NCI-H748 treated with DMSO at 0.1 percent for 48 hours (cell line): Measurements from ENCODE around the gene TBX2.
A peak's percentile ranks its signal among the peaks of the same experiment; 100 is the strongest.
"Not testable (repeated sequence)": the region's sequence is repeated elsewhere in the genome, so short reads cannot be mapped to it uniquely, and the experiment has no call there.

Experiments used
- DNase-seq: peaks from one replicate; lab custom pipeline; 2025; lab: John Stamatoyannopoulos, UW

Gene TBX2

DNA sequence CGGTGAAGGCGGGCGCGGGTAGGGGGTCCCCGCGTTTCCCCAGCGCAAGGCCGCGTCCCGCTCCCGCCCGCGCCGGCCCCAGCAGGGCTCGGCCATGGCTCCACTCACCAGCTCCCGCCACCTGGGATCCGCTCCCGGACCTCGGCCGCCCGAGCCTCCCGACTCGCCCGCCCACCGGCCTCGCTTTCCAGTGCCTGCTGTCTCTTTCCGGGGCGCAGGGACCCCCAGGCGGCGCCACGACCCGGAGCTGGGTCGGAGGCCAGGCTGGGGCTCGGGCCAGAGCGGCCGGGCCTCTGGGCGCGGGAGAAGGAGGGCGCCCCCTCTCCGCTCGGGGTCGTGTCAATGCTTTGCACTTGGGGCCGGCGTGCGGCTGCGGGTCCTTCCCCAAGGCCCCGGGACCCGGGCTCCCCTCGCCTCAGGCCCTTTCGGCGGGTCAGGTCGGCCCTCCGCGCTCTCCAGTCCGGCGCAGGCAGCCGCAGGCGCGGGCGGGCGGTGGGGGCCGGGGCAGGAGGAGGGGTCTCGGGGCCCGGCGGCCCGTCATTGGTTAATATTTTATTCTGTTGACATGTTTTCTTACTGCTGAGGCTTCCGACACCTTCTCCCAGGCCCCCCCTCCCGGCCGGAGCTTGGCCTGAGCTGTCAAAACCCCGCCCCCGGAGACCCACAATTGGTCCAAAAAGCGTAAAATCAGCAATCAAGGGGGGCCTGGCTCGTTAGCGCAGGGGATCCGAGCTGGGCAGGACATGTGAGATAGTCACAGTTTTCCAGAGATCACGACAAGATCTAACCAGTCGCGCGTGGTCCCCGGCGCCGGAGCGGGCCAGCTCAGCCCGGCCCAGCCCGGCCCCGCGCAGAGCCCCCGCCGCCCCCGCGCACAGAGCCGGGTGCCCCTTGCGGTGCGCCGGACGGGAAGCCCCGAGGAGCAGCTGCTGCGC is at the start of gene TBX2:
Gene TBX2, plus strand, starts transcription at position 713 of the 935 bp plus-strand sequence. CDS start 334 bp downstream, outside the sequence.
- no peak for DNase-seq

DNA sequence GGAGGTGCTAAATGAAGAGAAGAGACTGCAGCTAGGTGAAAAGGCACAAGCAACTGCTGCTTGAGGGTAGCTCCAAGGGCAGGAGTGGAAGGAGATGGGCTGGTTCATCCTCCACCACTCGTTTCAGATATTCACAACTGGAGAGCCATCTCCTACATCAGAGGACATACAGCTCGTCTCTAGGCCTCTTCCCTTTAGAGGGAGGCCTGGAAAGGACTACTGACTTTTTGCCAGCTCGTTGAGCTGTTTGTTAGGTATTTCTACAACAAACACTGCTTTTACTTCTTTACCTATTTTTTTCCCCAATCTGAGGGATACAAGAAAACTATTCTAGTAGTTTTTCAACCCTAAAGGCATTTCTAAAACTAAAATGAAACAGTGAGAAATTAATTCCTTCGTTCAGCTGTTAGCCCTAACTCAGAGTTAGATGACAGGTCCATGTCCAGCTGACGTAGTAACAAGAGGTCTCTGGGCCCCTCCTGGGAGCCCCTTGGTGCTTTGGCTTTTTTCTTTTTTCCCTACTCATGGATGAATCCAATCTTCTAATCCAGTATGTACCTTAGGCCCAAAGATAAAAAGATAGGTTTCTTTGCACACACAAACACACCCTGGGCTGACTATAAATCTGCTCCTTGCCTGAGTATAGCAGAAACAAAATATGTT is 47.8 kb upstream of the TBX2 start:
- DNase-seq = no peak

- no peak for DNase-seq
Measured at GRCh38 chr17:61352408-61352770, 47.3 kb upstream of the TBX2 start.

DNA sequence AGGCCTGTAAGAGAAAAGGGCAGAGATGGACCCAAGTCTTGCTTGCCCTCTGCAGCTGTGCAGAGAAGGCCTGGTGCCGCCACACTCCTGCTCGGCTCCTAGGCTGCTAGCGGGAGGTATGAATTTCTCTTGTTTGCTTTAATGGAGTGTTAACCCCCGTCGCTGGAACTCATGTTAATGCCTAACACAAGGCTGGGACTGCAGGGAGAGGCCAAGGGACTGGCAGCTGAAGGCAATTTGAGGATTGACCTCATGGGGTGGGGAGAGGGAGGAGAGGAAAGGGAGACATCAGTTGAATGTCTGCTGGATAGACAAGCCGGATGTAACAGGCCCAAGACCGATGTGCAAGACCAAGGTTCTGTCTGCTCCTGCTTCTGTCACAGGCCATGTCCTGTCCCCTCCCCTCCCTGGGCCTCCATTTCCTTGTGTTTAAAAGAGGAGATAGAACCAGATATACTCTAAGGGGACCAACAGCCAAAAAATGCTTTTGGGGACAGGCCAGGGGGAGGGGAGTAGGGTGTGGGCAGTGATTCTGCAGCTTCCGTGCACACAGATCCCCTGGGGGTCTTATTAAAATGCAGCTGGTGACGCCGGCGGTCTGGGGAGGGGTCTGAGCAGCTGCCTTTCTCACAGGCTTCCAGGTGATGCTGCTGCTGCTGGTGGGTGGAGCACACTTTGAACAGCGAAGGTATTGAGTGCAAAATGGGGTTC is 46.7 kb upstream of the TBX2 start:
- no peak for DNase-seq

GRCh38 chr17:61353615-61354014 is 46.0 kb upstream of the TBX2 start:
- DNase-seq = no peak

- no peak for DNase-seq
Measured at GRCh38 chr17:61354895-61355874, 44.5 kb upstream of the TBX2 start.

GRCh38 chr17:61357061-61357460 is 42.6 kb upstream of the TBX2 start:
- DNase-seq = not testable (repeated sequence)

DNA sequence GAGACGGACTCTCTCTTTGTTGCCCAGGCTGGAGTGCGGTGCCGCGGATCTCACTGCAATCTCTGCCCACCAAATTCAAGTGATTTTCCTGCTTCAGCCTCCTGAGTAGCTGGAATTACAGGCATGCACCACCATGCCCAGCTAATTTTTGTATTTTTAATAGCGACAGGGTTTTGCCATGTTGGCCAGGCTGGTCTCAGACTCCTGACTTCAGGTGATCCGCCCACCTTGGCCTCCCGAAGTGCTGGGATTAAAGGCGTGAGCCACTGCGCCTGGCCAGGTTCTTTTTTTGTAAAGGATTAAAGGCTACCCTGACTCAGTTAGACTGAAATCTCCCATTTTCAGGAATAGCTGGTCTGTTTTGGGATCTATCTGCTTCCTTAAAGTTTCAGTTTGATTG is 40.1 kb upstream of the TBX2 start:
- DNase-seq = not testable (repeated sequence)

DNA sequence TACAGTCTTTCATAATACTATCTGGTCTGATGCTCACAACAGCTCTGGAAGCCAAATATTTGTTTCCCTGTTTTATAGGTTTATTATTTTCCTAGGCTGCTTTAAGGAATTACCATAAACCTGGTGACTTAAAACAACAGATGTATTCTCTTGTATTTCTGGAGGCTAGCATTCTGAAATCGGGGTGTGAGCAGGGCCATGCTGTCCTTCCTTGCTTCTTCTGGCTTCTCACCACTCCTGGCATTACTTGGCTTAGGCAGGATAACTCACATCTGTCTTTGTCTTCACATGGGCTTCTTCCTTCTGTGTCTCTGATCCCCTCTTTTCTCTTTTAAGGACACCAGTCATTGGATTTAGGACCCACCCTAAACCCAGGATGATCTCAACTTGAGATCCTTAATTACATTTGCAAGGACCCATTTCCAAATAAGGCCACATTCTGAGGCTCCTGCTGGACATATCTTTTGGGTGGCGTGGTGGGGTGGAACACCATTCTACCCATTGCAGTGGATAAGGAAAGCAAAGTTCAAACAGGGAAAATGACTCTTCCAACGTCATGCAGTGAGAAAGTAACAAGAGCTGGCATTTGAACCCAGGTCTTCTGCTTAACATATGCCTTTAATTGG is 39.2 kb upstream of the TBX2 start:
- DNase-seq = no peak

- DNase-seq = no peak
Measured at GRCh38 chr17:61361084-61361483, 38.6 kb upstream of the TBX2 start.

- DNase-seq = no peak
Measured at GRCh38 chr17:61362396-61362795, 37.2 kb upstream of the TBX2 start.

DNA sequence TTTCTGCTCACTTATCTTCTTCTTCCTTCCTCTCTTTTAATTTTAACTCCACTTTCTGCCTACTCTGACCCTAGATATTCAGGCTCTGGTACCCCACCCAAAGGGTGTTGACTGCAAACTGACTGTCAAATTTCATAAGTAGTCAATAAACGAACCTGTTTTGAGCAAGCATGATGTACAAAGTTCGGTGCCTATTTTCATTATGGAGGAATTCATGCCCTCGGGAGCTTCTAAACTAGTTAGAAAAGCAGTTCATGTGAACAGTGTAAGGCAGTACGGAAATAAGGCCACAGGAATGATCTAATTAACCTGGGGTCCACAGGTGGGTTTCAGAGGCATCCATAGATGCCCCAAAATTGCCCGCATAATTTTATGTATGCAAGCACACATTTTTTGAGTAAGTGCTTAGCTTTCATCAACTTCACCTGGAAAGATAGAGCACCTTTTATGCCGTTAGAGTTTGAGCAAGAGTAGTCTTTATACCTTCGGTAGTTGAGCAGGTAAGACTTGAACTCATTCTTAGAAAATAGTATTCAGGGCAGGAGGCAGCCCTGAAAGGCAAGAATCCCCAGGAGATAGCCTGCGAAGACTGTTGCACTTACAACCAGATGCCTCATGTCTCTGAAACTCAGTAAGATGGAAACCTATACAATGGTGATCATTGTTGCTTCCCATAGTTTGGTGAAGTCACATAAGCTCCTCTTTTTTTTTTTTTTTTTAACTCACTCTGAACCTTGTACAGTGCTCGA is 36.6 kb upstream of the TBX2 start:
- no peak for DNase-seq

DNA sequence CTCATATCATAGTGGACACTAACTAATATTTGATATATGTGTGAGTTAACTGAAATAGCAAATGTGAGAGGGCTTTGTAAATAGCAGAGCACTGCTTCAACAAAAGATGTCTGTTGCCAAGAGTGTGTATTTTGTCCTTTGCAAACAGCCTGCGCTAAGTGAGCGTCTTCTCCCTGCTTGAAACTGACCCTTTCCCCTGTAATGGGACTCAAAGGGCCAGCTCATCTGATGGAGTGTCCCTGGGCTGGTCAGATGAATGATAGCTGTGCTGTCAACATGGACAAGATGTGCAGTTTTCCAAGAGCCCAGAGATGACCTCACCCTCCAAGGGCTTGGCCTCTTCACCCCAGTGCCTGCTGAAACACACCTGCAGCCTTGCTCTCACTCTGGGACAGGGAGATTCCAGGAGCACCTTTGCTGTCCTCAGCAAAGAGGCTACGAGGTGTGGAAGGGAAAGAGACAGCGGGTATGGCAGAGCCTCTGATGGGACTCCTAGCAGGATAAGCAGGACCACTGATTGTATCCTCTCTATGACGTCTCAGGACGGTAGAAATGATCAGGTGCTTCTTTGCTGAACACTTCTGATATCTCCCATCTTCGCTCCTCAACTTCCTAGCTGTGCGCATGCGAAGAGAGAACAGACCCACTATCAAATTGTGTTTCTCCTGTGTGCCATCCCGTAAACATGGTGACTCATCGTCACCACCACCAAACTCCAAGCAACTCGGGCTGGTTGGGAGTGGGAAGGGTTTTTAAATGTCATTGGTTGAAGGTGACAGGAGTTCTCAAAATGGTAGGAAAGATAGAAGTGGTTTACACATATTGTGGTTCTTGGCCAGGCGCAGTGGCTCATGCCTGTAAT is 35.8 kb upstream of the TBX2 start:
- no peak for DNase-seq

GRCh38 chr17:61364463-61364846 is 35.2 kb upstream of the TBX2 start:
- DNase-seq = no peak

DNA sequence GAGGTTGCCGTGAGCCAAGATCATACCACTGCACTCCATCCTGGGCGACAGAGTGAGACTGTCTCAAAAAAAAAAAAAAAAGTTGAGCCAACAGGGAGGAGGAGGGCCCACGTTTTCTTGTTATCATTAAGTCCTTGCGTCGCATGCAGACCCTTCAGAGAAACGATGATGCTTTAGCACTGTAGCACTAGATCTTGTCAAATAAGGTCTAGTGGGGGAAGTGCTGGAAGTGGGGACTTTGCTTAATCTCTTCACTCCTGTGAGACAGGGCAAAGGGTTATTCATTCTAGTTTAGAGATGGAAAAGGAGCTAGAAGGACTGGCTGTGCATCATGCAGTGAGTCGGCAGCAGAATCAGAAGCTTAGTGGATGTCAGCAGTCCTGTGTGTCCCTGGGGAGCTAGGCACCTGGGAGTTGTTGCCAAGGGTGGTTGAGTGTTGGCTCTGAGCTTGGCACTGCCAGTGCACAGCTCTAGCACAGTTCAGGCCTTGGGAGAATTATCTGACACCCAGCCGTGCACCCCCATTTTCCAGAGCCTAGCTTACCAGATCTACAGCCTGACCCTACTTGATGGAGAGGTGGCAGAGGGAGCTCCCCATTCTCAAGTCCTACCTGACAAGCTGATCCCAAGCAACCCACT is 33.4 kb upstream of the TBX2 start:
- DNase-seq = no peak

GRCh38 chr17:61366715-61367413 is 32.8 kb upstream of the TBX2 start:
- DNase-seq = peak; percentile 47

DNA sequence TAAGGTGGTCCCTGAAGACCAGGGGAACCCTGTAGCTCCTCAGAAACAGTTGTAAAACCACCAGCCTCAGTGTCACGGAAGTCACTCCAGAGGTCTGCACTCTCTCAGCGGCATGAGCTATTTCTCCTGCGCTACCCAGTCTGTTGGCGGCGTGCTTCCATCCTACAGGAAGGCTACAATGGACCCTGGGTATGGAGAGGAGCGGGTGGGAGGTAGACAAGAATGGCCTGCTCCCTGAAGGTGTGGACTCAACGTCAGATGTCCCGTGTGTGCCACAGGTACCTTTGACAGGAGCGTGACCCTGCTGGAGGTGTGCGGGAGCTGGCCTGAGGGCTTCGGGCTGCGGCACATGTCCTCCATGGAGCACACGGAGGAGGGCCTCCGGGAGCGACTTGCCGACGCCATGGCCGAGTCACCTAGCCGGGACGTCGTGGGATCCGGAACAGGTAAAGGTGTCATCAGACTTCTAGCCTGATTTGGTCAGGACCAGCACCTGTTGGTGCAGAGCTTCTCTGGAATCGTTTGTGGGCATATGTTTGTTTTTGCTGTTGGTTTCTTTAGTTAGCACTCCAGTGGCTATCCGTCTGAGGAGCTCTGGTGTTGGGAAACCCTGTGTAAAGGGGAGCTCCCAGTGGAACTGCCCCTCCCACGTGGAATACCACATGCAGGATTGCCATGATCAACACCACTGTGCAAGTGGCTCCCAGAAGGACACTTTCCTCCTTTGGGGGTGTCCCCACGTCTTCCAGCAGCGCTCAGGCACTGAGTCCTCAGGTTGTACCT is 31.4 kb upstream of the TBX2 start:
- DNase-seq = no peak
